SK-N-SH (cell line): ENCODE measurements around the gene B4GALNT4. TPM values are rescaled to one million over a fixed set of nuclear protein-coding genes. Genes with fewer than 3 reads are reported as not detected.

Experiments used
- CTCF ChIA-PET: fragments of 300-600, 350-600 bp; formaldehyde crosslinking; extraction: SDS; loops from one replicate; lab custom pipeline; 2021; lab: Yijun Ruan, JAX
- POLR2A ChIA-PET: fragments of 350-600 bp; sonication (Branson Sonifier 250); formaldehyde crosslinking; extraction: SDS; loops from one replicate; lab custom pipeline; 2020; ENCODE audit warnings: antibody characterized with exemption, inconsistent platforms; lab: Yijun Ruan, JAX
- DNase-seq: peaks from one replicate; pipeline ENCODE4 v3.0.0; 2012
- H2AFZ ChIP-seq: fragments of 200-600 bp; sonication (generic); 2 replicates; pipeline ENCODE4 v1.8.1; 2016; ENCODE audit warnings: antibody characterized with exemption, mild to moderate bottlenecking, low read depth
- H3F3A ChIP-seq: fragments of 200-600 bp; sonication (generic); replicated peaks from 2 replicates; pipeline ENCODE3; 2016; ENCODE audit warnings: antibody characterized with exemption, mild to moderate bottlenecking; ENCODE audit not compliant: insufficient read depth
- H3K27ac ChIP-seq, 2 experiments: fragments of 200-500 bp in 1 of 2; fragments of 200-600 bp in 1 of 2; sonication (Bioruptor generic) in 1 of 2; sonication (generic), shearing (Covaris generic) in 1 of 2; 2 replicates each; pipeline versions ENCODE4 v1.5.1 to v1.6.1; 2014 to 2016; ENCODE audit warnings: low read depth in 2 of 2, inconsistent platforms in 1 of 2, low read length in 1 of 2, mild to moderate bottlenecking in 1 of 2, mixed read lengths in 1 of 2
- H3K27me3 ChIP-seq: fragments of 200-600 bp; sonication (generic), shearing (Covaris generic); 2 replicates; pipeline ENCODE4 v1.6.1; 2016; ENCODE audit warnings: mixed run types; ENCODE audit not compliant: insufficient read depth
- H3K36me3 ChIP-seq, 2 experiments: fragments of 200-500 bp in 1 of 2; fragments of 200-600 bp in 1 of 2; sonication (Bioruptor generic) in 1 of 2; sonication (generic) in 1 of 2; replicated peaks in 1 of 2; 2 replicates each; pipeline versions ENCODE3 to v1.5.1; 2014 to 2016; ENCODE audit warnings: low read length in 1 of 2, mild to moderate bottlenecking in 1 of 2; ENCODE audit not compliant: insufficient read depth in 2 of 2, control insufficient read depth in 1 of 2
- H3K4me1 ChIP-seq, 2 experiments: fragments of 200-500 bp in 1 of 2; fragments of 200-600 bp in 1 of 2; sonication (Bioruptor generic) in 1 of 2; sonication (generic), shearing (Covaris generic) in 1 of 2; 2 replicates each; pipeline versions ENCODE4 v1.5.1 to v1.6.1; 2014 to 2016; ENCODE audit warnings: low read depth in 1 of 2, low read length in 1 of 2, mixed run types in 1 of 2; ENCODE audit not compliant: insufficient read depth in 2 of 2, control insufficient read depth in 1 of 2
- H3K4me2 ChIP-seq: fragments of 200-600 bp; sonication (generic), shearing (Covaris generic); 2 replicates; pipeline ENCODE4 v1.6.1; 2017; ENCODE audit warnings: mixed run types
- H3K4me3 ChIP-seq, 2 experiments: fragments of 200-500 bp in 1 of 2; fragments of 200-600 bp in 1 of 2; sonication (Bioruptor generic) in 1 of 2; sonication (generic), shearing (Covaris generic) in 1 of 2; 2 replicates each; pipeline versions ENCODE4 v1.5.1 to v1.8.1; 2014 to 2016; ENCODE audit warnings: low read depth in 2 of 2, inconsistent platforms in 1 of 2, low read length in 1 of 2, mild to moderate bottlenecking in 1 of 2, mixed read lengths in 1 of 2, moderate library complexity in 1 of 2
- H3K79me2 ChIP-seq: fragments of 200-600 bp; sonication (generic); 2 replicates; pipeline ENCODE4 v1.8.1; 2017; ENCODE audit warnings: mild to moderate bottlenecking; ENCODE audit not compliant: insufficient read depth
- H3K9ac ChIP-seq: fragments of 200-600 bp; sonication (generic); 2 replicates; pipeline ENCODE4 v1.6.1; 2017; ENCODE audit warnings: mixed run types
- H3K9me2 ChIP-seq: fragments of 200-600 bp; sonication (generic); 2 replicates; pipeline ENCODE4 v1.6.1; 2017; ENCODE audit warnings: mixed run types
- H3K9me3 ChIP-seq: fragments of 200-600 bp; sonication (generic); 2 replicates; pipeline ENCODE4 v1.6.1; 2017; ENCODE audit warnings: mixed run types, mild to moderate bottlenecking, moderate library complexity
- H4K20me1 ChIP-seq: fragments of 200-600 bp; sonication (generic); 2 replicates; pipeline ENCODE4 v1.6.1; 2017; ENCODE audit warnings: mild to moderate bottlenecking, mixed run types; ENCODE audit not compliant: insufficient read depth
- ELF1 ChIP-seq: IDR thresholded peaks from 2 replicates; pipeline ENCODE4 v1.4.0; 2012
- EZH2phosphoT487 ChIP-seq: fragments of 200-600 bp; sonication (generic); IDR thresholded peaks from 2 replicates; pipeline ENCODE4 v1.6.1; 2017; ENCODE audit warnings: low read depth, mixed run types, mild to moderate bottlenecking, antibody characterized with exemption, moderate library complexity, borderline replicate concordance
- FOXJ3 ChIP-seq: sonication (generic); formaldehyde crosslinking; IDR thresholded peaks from 2 replicates; pipeline ENCODE4 v1.5.1; 2020; ENCODE audit warnings: mild to moderate bottlenecking, missing genetic modification reagents
- FOXM1 ChIP-seq: IDR thresholded peaks from 2 replicates; pipeline ENCODE4 v1.4.0; 2012; ENCODE audit warnings: low read depth, mild to moderate bottlenecking
- GABPA ChIP-seq: IDR thresholded peaks from 2 replicates; pipeline ENCODE4 v1.4.0; 2012; ENCODE audit warnings: low read depth, mild to moderate bottlenecking
- JUND ChIP-seq: IDR thresholded peaks from 2 replicates; pipeline ENCODE4 v1.4.0; 2012
- NFIC ChIP-seq: IDR thresholded peaks from 2 replicates; pipeline ENCODE4 v1.4.0; 2012; ENCODE audit warnings: borderline replicate concordance
- NRF1 ChIP-seq: IDR thresholded peaks from 2 replicates; pipeline ENCODE4 v1.6.1; 2012; ENCODE audit warnings: low read depth, mild to moderate bottlenecking, low read length
- POLR2AphosphoS5 ChIP-seq: IDR thresholded peaks from 2 replicates; pipeline ENCODE4 v1.6.1; 2012; ENCODE audit warnings: low read depth, low read length
- RCOR1 ChIP-seq: fragments of 150-350 bp; IDR thresholded peaks from 2 replicates; pipeline ENCODE4 v1.6.1; 2017; ENCODE audit warnings: antibody characterized with exemption, low read length
- RFX5 ChIP-seq: IDR thresholded peaks from 2 replicates; pipeline ENCODE4 v1.6.1; 2012; ENCODE audit warnings: mild to moderate bottlenecking, improper control_type of control experiment, low read length
- TAF1 ChIP-seq: IDR thresholded peaks from 2 replicates; pipeline ENCODE4 v1.6.1; 2012; ENCODE audit warnings: low read depth, mild to moderate bottlenecking, low read length, moderate library complexity, borderline replicate concordance
- ZBTB33 ChIP-seq: IDR thresholded peaks from 2 replicates; pipeline ENCODE4 v1.4.0; 2012; ENCODE audit warnings: low read depth, borderline replicate concordance
- WGBS: methylation state at CpG from one replicate; pipeline ENCODE4 v1.1.6; 2017; ENCODE audit warnings: low lambda C conversion rate; 5-methylcytosine and 5-hydroxymethylcytosine counted together
- polyA plus RNA-seq, 3 experiments: library from polyadenylated mRNA; depleted of rRNA; stranded (reverse); fragments of >200 nt; gene quantifications; 2 replicates each; pipeline ENCODE4 v1.2.3, GENCODE V29; 2012
- TF ChIP-seq, protein P1 (sequence below): fragments of 150-350 bp; IDR thresholded peaks from 2 replicates; pipeline ENCODE4 v1.6.1; 2016; ENCODE audit warnings: mild to moderate bottlenecking, low read depth, low read length

B4GALNT4 gene
- polyA plus RNA-seq, 1 of the 3 experiments (the other 2 are of a cell fraction), result 66.7 TPM

- no peak for TF ChIP-seq GABPA
- TF ChIP-seq FOXM1, result no peak
- no peak for TF ChIP-seq ZBTB33
- TF ChIP-seq ELF1, result no peak
- TF ChIP-seq, protein P1, sequence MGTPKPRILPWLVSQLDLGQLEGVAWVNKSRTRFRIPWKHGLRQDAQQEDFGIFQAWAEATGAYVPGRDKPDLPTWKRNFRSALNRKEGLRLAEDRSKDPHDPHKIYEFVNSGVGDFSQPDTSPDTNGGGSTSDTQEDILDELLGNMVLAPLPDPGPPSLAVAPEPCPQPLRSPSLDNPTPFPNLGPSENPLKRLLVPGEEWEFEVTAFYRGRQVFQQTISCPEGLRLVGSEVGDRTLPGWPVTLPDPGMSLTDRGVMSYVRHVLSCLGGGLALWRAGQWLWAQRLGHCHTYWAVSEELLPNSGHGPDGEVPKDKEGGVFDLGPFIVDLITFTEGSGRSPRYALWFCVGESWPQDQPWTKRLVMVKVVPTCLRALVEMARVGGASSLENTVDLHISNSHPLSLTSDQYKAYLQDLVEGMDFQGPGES, result no peak
- TF ChIP-seq TAF1, result peak; percentile 36; the same call in 1 of the 2 replicates
- TF ChIP-seq RCOR1, result no peak
- TF ChIP-seq RFX5, result no peak
Measured at GRCh38 chr11:396948-397548, 27.7 kb downstream of the B4GALNT4 start (continued).

DNA sequence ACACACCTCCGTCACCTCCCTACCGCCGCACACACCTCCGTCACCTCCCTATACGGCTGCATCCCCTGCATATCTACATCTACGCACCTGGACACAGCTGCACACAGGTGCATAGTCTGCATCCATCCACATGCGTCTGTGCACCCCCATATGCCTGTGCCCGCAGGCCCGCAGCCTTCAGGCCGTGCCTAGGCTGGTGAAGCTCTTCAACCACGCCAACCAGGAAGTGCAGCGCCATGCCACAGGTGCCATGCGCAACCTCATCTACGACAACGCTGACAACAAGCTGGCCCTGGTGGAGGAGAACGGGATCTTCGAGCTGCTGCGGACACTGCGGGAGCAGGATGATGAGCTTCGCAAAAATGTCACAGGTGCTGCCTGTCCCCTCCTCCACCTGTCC lies 29.5 kb downstream of the B4GALNT4 start:
- no peaks in the 10 kb centered on the region for H3K79me2 ChIP-seq
- ChIA-PET POLR2A (no interaction called here), CTCF (interaction anchor here (0.8 to 1.4 kb wide), 2 partner anchors 49 to 148 kb away, joined by 3 to 5 read pairs; no protein-coding TSS in a partner anchor)
- H4K20me1 ChIP-seq, result no peaks in the 10 kb centered on the region
- no peak overlapping the region for H2AFZ ChIP-seq
- H3K9ac ChIP-seq, result no peak overlapping the region
- H3K4me2 ChIP-seq, result no peak overlapping the region
- no peaks in the 10 kb centered on the region for H3F3A ChIP-seq
- H3K4me1 ChIP-seq, result peaks cover 5 to 12% of the 10 kb centered on the region in 2 experiments; a peak in 2 of 4 replicates
- no peaks in the 10 kb centered on the region for H3K9me2 ChIP-seq
- H3K9me3 ChIP-seq, result no peaks in the 10 kb centered on the region
- peaks cover 9% of the 10 kb centered on the region; the same call in 1 of the 2 replicates for H3K27me3 ChIP-seq
- WGBS, result 73% methylated on average over 20 of the region's 20 CpGs
- no peak overlapping the region for H3K27ac ChIP-seq
- DNase-seq, result no peak
- no peak overlapping the region for H3K4me3 ChIP-seq
- H3K36me3 ChIP-seq, result no peaks in the 10 kb centered on the region
- no peak for TF ChIP-seq POLR2AphosphoS5
- TF ChIP-seq NFIC, result no peak
- TF ChIP-seq FOXJ3 (CRISPR knock-in tag), result no peak
- no peak for TF ChIP-seq NRF1
- no peak for TF ChIP-seq JUND

- H3F3A ChIP-seq, result no peaks in the 10 kb centered on the region
- TF ChIP-seq NRF1 (no peak), EZH2phosphoT487 (peak; percentile 78; the same call in 1 of the 2 replicates)
- no peaks in the 10 kb centered on the region for H4K20me1 ChIP-seq
- no peak overlapping the region for H3K9ac ChIP-seq
- DNase-seq, result no peak
- H3K9me2 ChIP-seq, result no peaks in the 10 kb centered on the region
- H3K27ac ChIP-seq, result no peak overlapping the region
- no peak overlapping the region for H3K4me2 ChIP-seq
- H3K4me3 ChIP-seq, result no peak overlapping the region
- peaks cover 5 to 12% of the 10 kb centered on the region in 2 experiments; a peak in 2 of 4 replicates for H3K4me1 ChIP-seq
- no peaks in the 10 kb centered on the region for H3K36me3 ChIP-seq
- H2AFZ ChIP-seq, result no peak overlapping the region
- H3K27me3 ChIP-seq, result peaks cover 9% of the 10 kb centered on the region; the same call in 1 of the 2 replicates
- no peaks in the 10 kb centered on the region for H3K9me3 ChIP-seq
- CTCF ChIA-PET, result interaction anchor here (1.4 kb wide), 1 partner anchor 48 kb away, joined by 5 read pairs; no protein-coding TSS in a partner anchor
- H3K79me2 ChIP-seq, result no peaks in the 10 kb centered on the region
- WGBS, result 52% methylated on average over 17 of the region's 21 CpGs
- POLR2A ChIA-PET, result no interaction called here
Measured at GRCh38 chr11:399731-400211, 30.5 kb downstream of the B4GALNT4 start.
